WERI-Rb-1 (cell line): ENCODE data around the gene SOX15.
A peak's percentile ranks its signal among the peaks of the same experiment; 100 is the strongest.

ENCODE experiments used
- DNase-seq: peaks from one replicate; pipeline ENCODE4 v3.0.0-alpha.2; 2020
- H3K27ac ChIP-seq: fragments of 250-450 bp; sonication (Bioruptor Pico); 2 replicates; pipeline ENCODE4 v1.5.1; 2020; ENCODE audit warnings: mild to moderate bottlenecking, moderate library complexity
- H3K27me3 ChIP-seq: fragments of 250-450 bp; sonication (Bioruptor Pico); 2 replicates; pipeline ENCODE4 v1.5.1; 2021; ENCODE audit warnings: mild to moderate bottlenecking, low read depth, moderate library complexity; ENCODE audit not compliant: insufficient read depth, severe bottlenecking
- H3K36me3 ChIP-seq: fragments of 250-450 bp; sonication (Bioruptor Pico); 2 replicates; pipeline ENCODE4 v1.5.1; 2020; ENCODE audit warnings: mild to moderate bottlenecking, moderate library complexity
- H3K4me3 ChIP-seq: 2 replicates; pipeline ENCODE4 v1.5.1; 2011; ENCODE audit warnings: low read depth, mild to moderate bottlenecking, control low read depth, low read length
- H3K9me3 ChIP-seq: fragments of 250-450 bp; sonication (Bioruptor Pico); 2 replicates; pipeline ENCODE4 v1.5.1; 2021; ENCODE audit warnings: mild to moderate bottlenecking, moderate library complexity; ENCODE audit not compliant: severe bottlenecking
- CTCF ChIP-seq: IDR thresholded peaks from 2 replicates; pipeline ENCODE4 v1.5.1; 2011; ENCODE audit warnings: low read depth, mild to moderate bottlenecking, control low read depth, inconsistent platforms, low read length

The SOX15 gene

GRCh38 chr17:7555320-7555948 lies 34.5 kb downstream of the SOX15 start:
- no peak overlapping the region for H3K4me3 ChIP-seq
- H3K36me3 ChIP-seq, result no peaks in the 10 kb centered on the region
- DNase-seq, result no peak
- H3K27ac ChIP-seq, result no peak overlapping the region
- no peaks in the 10 kb centered on the region for H3K27me3 ChIP-seq
- no peaks in the 10 kb centered on the region for H3K9me3 ChIP-seq
- peak; percentile 33; the same call in 1 of the 2 replicates for TF ChIP-seq CTCF

GRCh38 chr17:7553356-7553755 lies 36.5 kb downstream of the SOX15 start:
- H3K9me3 ChIP-seq, result no peaks in the 10 kb centered on the region
- no peak overlapping the region for H3K4me3 ChIP-seq
- no peak for TF ChIP-seq CTCF
- no peak for DNase-seq
- no peaks in the 10 kb centered on the region for H3K36me3 ChIP-seq
- no peaks in the 10 kb centered on the region for H3K27me3 ChIP-seq
- no peak overlapping the region for H3K27ac ChIP-seq

DNA sequence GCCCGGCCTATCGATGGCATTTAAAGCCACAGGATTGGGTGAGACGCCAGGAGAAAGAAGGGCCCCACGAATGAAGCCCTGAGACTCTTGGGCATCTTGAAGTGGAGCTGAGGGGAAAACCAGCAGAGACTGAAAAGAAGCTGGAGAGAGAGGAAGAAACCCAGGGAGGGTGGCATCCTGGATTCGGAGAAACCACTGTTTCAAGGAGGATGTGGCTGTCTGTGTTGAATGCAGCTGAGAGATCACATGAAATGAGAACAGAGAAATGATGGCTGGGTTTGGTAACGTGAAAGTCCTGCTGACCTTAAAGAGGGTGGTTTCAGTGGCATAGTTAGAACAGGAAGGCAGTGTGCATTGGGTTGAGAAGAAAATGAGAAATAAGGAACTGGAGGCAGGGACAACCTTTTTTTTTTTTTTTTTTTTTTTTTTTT lies 37.3 kb downstream of the SOX15 start:
- no peaks in the 10 kb centered on the region for H3K9me3 ChIP-seq
- DNase-seq, result no peak
- H3K27me3 ChIP-seq, result no peaks in the 10 kb centered on the region
- no peak overlapping the region for H3K27ac ChIP-seq
- H3K36me3 ChIP-seq, result no peaks in the 10 kb centered on the region
- H3K4me3 ChIP-seq, result no peak overlapping the region
- no peak for TF ChIP-seq CTCF

DNA sequence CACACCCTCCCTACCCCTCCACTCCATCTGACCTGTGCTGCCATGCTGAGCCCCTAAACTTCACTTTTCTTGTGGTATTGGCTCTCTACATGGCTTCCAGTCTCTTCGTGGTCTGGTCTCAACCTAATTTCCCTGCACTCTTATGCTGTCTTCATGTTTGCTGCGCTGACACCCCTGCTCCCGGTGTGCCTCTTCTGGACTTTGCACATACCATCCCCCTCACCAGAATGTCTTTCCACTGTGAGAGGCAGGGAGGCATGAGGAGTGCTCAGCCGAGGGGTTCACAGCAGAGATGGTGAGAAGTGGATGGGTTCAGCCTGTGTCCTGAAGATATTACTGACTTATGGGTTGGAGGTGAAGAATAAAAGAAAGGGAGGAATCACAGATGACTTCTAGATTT lies 38.5 kb downstream of the SOX15 start:
- Histone ChIP-seq H3K36me3 (no peaks in the 10 kb centered on the region), H3K27me3 (no peaks in the 10 kb centered on the region), H3K4me3 (no peak overlapping the region), H3K27ac (no peak overlapping the region), H3K9me3 (no peaks in the 10 kb centered on the region)
- no peak for DNase-seq
- no peak for TF ChIP-seq CTCF

DNA sequence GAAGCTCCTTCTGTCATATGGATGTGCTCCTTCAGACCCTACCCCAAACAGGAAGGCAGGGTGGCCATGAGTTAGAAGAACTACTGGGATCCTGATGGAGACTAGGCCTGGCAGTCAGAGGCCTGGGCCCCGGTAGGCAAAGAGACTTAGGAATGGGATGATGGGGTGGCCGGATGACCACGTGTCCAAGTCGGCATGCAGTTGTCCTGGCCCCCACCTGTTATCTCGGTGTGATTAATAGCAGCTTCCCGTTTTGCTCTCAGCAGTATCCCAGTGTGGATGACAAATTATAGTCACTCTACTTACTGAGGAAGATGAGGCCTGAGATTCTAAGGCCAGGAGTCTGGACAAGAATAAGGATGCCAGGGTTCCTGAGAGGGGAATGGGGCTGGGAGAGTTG lies 39.5 kb downstream of the SOX15 start:
- Histone ChIP-seq H3K27ac (no peak overlapping the region), H3K27me3 (no peaks in the 10 kb centered on the region), H3K4me3 (no peak overlapping the region), H3K9me3 (no peaks in the 10 kb centered on the region), H3K36me3 (no peaks in the 10 kb centered on the region)
- no peak for DNase-seq
- no peak for TF ChIP-seq CTCF
